Osteoblast (primary cell): Measurements from ENCODE around the gene GOLIM4. TPM values are rescaled to one million over a fixed set of nuclear protein-coding genes. Genes with fewer than 3 reads are reported as not detected.
A peak's percentile ranks its signal among the peaks of the same experiment; 100 is the strongest.

Experiments
- DNase-seq: peaks from one replicate; pipeline ENCODE4 v3.0.0; 2011; ENCODE audit warnings: low spot score, mixed read lengths; ENCODE audit not compliant: insufficient read length; ENCODE audit errors: missing footprints
- H2AFZ ChIP-seq: 2 replicates; pipeline ENCODE4 v1.6.0; 2011; ENCODE audit warnings: mild to moderate bottlenecking, low read length
- H3K27ac ChIP-seq: 2 replicates; pipeline ENCODE4 v1.5.1; 2011; ENCODE audit warnings: mild to moderate bottlenecking, low read depth, low read length, moderate library complexity
- H3K27me3 ChIP-seq: 2 replicates; pipeline ENCODE4 v1.6.0; 2012; ENCODE audit warnings: mild to moderate bottlenecking, control low read depth, inconsistent platforms, low read length, moderate library complexity; ENCODE audit not compliant: insufficient read depth
- H3K36me3 ChIP-seq: 2 replicates; pipeline ENCODE4 v1.5.1; 2011; ENCODE audit warnings: mild to moderate bottlenecking, low read length, control low read depth, moderate library complexity; ENCODE audit not compliant: insufficient read depth
- H3K4me1 ChIP-seq: 2 replicates; pipeline ENCODE4 v1.5.1; 2011; ENCODE audit warnings: mild to moderate bottlenecking, low read length, control low read depth, moderate library complexity; ENCODE audit not compliant: insufficient read depth
- H3K4me2 ChIP-seq: 2 replicates; pipeline ENCODE4 v1.6.0; 2011; ENCODE audit warnings: mild to moderate bottlenecking, low read length; ENCODE audit not compliant: insufficient read depth
- H3K4me3 ChIP-seq: fragments of 200-600 bp; sonication (generic); 3 replicates; pipeline ENCODE4 v1.5.1; 2012; ENCODE audit warnings: mild to moderate bottlenecking, low read length, inconsistent platforms; ENCODE audit not compliant: insufficient read depth
- H3K79me2 ChIP-seq: 2 replicates; pipeline ENCODE4 v1.6.0; 2012; ENCODE audit warnings: mild to moderate bottlenecking, low read length, control low read depth, inconsistent platforms; ENCODE audit not compliant: insufficient read depth
- H3K9me3 ChIP-seq: 2 replicates; pipeline ENCODE4 v1.5.1; 2011; ENCODE audit warnings: low read depth, low read length, control low read depth
- H4K20me1 ChIP-seq: 2 replicates; pipeline ENCODE4 v1.6.0; 2012; ENCODE audit warnings: mild to moderate bottlenecking, low read length, control low read depth; ENCODE audit not compliant: insufficient read depth
- total RNA-seq: library from RNA; depleted of rRNA; stranded (reverse); fragments of >200 nt; gene quantifications from 2 replicates; pipeline ENCODE4 v1.2.3, GENCODE V29; 2012
- TF ChIP-seq, protein P1 (sequence below): IDR thresholded peaks from 2 replicates; pipeline ENCODE4 v1.5.1; 2011; ENCODE audit warnings: mild to moderate bottlenecking, low read depth, low read length, moderate library complexity; ENCODE audit errors: extremely low read depth

GOLIM4 gene
- total RNA-seq, 1 donor, result 44.5 TPM

DNA sequence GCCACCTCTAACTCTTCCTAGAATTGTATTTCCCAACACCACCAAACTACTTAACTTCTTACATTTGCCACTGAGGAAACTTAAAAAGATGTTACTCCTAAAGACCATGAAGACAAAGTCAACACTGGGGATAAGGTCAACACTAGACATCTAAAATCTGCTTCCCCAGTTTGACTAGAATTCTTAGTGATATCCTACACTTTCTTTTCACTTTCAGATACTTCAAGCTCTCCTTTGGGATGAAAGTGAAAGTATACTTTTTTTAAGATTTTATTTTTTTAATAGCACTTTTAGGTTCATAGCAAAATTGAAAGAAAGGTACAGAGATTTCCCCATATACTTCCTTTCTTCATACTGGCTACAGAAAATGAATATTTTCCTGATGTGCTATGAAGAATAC is 32.6 kb downstream of the GOLIM4 start:
- H3K27ac ChIP-seq, result no peak overlapping the region
- no peaks in the 10 kb centered on the region for H3K27me3 ChIP-seq
- peaks cover 4% of the 10 kb centered on the region for H3K4me1 ChIP-seq
- no peaks in the 10 kb centered on the region for H3K9me3 ChIP-seq
- TF ChIP-seq, protein P1, sequence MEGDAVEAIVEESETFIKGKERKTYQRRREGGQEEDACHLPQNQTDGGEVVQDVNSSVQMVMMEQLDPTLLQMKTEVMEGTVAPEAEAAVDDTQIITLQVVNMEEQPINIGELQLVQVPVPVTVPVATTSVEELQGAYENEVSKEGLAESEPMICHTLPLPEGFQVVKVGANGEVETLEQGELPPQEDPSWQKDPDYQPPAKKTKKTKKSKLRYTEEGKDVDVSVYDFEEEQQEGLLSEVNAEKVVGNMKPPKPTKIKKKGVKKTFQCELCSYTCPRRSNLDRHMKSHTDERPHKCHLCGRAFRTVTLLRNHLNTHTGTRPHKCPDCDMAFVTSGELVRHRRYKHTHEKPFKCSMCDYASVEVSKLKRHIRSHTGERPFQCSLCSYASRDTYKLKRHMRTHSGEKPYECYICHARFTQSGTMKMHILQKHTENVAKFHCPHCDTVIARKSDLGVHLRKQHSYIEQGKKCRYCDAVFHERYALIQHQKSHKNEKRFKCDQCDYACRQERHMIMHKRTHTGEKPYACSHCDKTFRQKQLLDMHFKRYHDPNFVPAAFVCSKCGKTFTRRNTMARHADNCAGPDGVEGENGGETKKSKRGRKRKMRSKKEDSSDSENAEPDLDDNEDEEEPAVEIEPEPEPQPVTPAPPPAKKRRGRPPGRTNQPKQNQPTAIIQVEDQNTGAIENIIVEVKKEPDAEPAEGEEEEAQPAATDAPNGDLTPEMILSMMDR, result no peak
- H4K20me1 ChIP-seq, result peaks cover 5% of the 10 kb centered on the region
- no peak overlapping the region for H2AFZ ChIP-seq
- H3K4me2 ChIP-seq, result peak overlapping the region; percentile 43
- peak overlapping the region; percentile 41 for H3K4me3 ChIP-seq
- H3K36me3 ChIP-seq, result no peaks in the 10 kb centered on the region
- DNase-seq, result no peak
- H3K79me2 ChIP-seq, result peaks cover 92% of the 10 kb centered on the region

GRCh38 chr3:168062679-168063078 is 33.0 kb downstream of the GOLIM4 start:
- no peak overlapping the region for H3K27ac ChIP-seq
- peaks cover 4% of the 10 kb centered on the region for H3K4me1 ChIP-seq
- DNase-seq, result no peak
- H3K36me3 ChIP-seq, result no peaks in the 10 kb centered on the region
- no peaks in the 10 kb centered on the region for H3K9me3 ChIP-seq
- no peaks in the 10 kb centered on the region for H3K27me3 ChIP-seq
- H3K4me2 ChIP-seq, result peak overlapping the region; percentile 43
- no peak overlapping the region for H2AFZ ChIP-seq
- H3K79me2 ChIP-seq, result peaks cover 93% of the 10 kb centered on the region
- H4K20me1 ChIP-seq, result peaks cover 5% of the 10 kb centered on the region
- TF ChIP-seq, protein P1, result no peak
- peak overlapping the region; percentile 41 for H3K4me3 ChIP-seq

- Histone ChIP-seq H3K36me3 (no peaks in the 10 kb centered on the region), H3K27ac (peak overlapping the region; percentile 34), H3K9me3 (no peaks in the 10 kb centered on the region), H4K20me1 (peaks cover 5% of the 10 kb centered on the region), H3K4me1 (peaks cover 4% of the 10 kb centered on the region), H3K79me2 (peaks cover 96% of the 10 kb centered on the region), H3K4me3 (peak overlapping the region; percentile 57), H3K27me3 (no peaks in the 10 kb centered on the region), H2AFZ (no peak overlapping the region), H3K4me2 (peak overlapping the region; percentile 67)
- peak; percentile 43 for DNase-seq
- TF ChIP-seq, protein P1, result peak; percentile 25
Observed at GRCh38 chr3:168061332-168061996, 34.3 kb downstream of the GOLIM4 start.

- TF ChIP-seq, protein P1, result no peak
- Histone ChIP-seq H3K4me2 (no peak overlapping the region), H3K36me3 (no peaks in the 10 kb centered on the region), H2AFZ (no peak overlapping the region), H4K20me1 (peaks cover 5% of the 10 kb centered on the region), H3K27me3 (no peaks in the 10 kb centered on the region), H3K9me3 (no peaks in the 10 kb centered on the region), H3K79me2 (peaks cover 96% of the 10 kb centered on the region), H3K27ac (no peak overlapping the region), H3K4me3 (no peak overlapping the region), H3K4me1 (peaks cover 4% of the 10 kb centered on the region)
- no peak for DNase-seq
Observed at GRCh38 chr3:168060317-168060716, 35.4 kb downstream of the GOLIM4 start.
